ENCODE data around the gene NCOR1. TPM values are rescaled to one million over a fixed set of nuclear protein-coding genes. Genes with fewer than 3 reads are reported as not detected.

The NCOR1 gene
- total and polyA plus RNA-seq, 2 of the 8 experiments (the other 6 are each of a cell fraction or from before 2014, with no cell fraction given), result 65.4 to 142 TPM

GRCh38 chr17:16108871-16109270, 106.5 kb downstream of the NCOR1 start (continued):
- TF ChIP-seq SIRT6 (IDR thresholded peaks at IDR 0.05; ENCODE audit: low read length), result no peak
- no peak for TF ChIP-seq SRF (IDR thresholded peaks at IDR 0.05; ENCODE audit: low read depth, low read length)
- no peak for TF ChIP-seq CREB1 (IDR thresholded peaks at IDR 0.05)
- TF ChIP-seq TAF7 (optimal IDR thresholded peaks at IDR 0.05; ENCODE audit: borderline replicate concordance, low read depth, low read length), result no peak
